Testis (tissue), 3 donors: ENCODE results near the gene LRPAP1. TPM values are rescaled to one million over a fixed set of nuclear protein-coding genes. Genes with fewer than 3 reads are reported as not detected.

Source experiments
- DNase-seq: peaks from one replicate; pipeline ENCODE4 v3.0.0-alpha.2; 2019
- H3K27ac ChIP-seq, 2 donors: fragments of 200-600 bp; sonication (generic); one replicate each; pipeline ENCODE4 v1.5.1; 2019
- H3K27me3 ChIP-seq: fragments of 200-600 bp; sonication (generic); one replicate; pipeline ENCODE4 v1.5.1; 2019
- H3K36me3 ChIP-seq: fragments of 200-600 bp; sonication (generic); one replicate; pipeline ENCODE4 v1.5.1; 2017; ENCODE audit warnings: low read depth; ENCODE audit errors: missing control alignments
- H3K4me1 ChIP-seq: fragments of 200-600 bp; sonication (generic); one replicate; pipeline ENCODE4 v1.5.1; 2019
- H3K4me3 ChIP-seq, 2 donors: fragments of 200-600 bp; sonication (generic); one replicate each; pipeline ENCODE4 v1.5.1; 2017 to 2019
- H3K9me3 ChIP-seq: fragments of 200-600 bp; sonication (generic); one replicate; pipeline ENCODE4 v1.5.1; 2017
- POLR2A ChIP-seq: fragments of 450-650 bp; IDR thresholded peaks from one replicate; pipeline ENCODE4 v1.6.1; 2017; ENCODE audit warnings: antibody characterized with exemption, mild to moderate bottlenecking, moderate library complexity
- WGBS, 2 donors: methylation state at CpG; one replicate each; pipeline ENCODE4 v1.1.5; 2018; 5-methylcytosine and 5-hydroxymethylcytosine counted together
- intact Hi-C: fragments of 100-400 bp; cut with DNase I; formaldehyde crosslinking; loops from one replicate; pipeline ENCODE4 v1.15.1; 2023; ENCODE audit warnings: low total_unique reads
- polyA plus RNA-seq: library from polyadenylated mRNA; stranded (reverse); fragments of 350-450 nt; fragmentation: Illumina TruSeq; extraction: RNeasy Lipid Tissue Mini Kit (QIAGEN cat#74804); gene quantifications from one replicate; pipeline ENCODE4 v1.2.3, GENCODE V29; 2014; ENCODE audit warnings: low read depth, low replicate concordance; ENCODE audit not compliant: insufficient read depth
- total RNA-seq, 2 donors: library from RNA; depleted of rRNA; stranded (reverse); fragments of >200 nt; gene quantifications; one replicate each; pipeline ENCODE4 v1.2.3, GENCODE V29; 2016
- TF ChIP-seq, protein P1 (sequence below), 3 experiments: fragments of 450-650 bp in 2 of 3; fragments of 200-600 bp in 1 of 3; sonication (generic) in 1 of 3; IDR thresholded peaks; one replicate each; pipeline ENCODE4 v1.5.1; 2016 to 2019; ENCODE audit warnings: antibody characterized with exemption in 3 of 3, mild to moderate bottlenecking in 2 of 3, moderate library complexity in 1 of 3

LRPAP1 gene
- total and polyA plus RNA-seq, 3 donors from 2014 or later = 179 to 337 (median 279) TPM

DNA sequence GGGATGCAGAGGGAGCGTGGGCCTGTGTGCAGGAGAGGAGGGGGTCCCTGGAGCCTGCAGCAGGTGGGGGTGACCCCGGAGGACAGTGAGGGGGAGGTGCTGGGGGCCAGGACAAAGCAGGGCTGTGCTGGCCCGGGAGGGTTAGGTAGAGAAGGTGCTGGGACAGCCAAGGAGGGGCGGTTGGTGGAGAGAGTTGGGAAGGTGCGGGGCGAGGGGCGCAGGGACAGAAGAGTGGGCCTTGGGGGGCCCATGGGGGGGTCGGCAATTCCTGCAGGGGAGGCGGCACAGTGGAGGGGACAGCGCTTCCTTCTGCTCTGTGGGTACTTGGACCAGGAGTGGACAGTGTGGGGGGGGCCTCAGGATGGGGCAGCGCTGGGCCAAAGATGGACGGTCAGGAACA lies 32.5 kb downstream of the LRPAP1 start:
- Histone ChIP-seq H3K4me3 (no peak overlapping the region), H3K27me3 (no peaks in the 10 kb centered on the region), H3K36me3 (no peaks in the 10 kb centered on the region), H3K9me3 (no peaks in the 10 kb centered on the region), H3K4me1 (peaks cover 15% of the 10 kb centered on the region), H3K27ac (no peak overlapping the region)
- intact Hi-C loops = no loop called here
- no peak for DNase-seq
- WGBS, 2 donors = 87 to 89% methylated on average over 12 of the region's 12 CpGs
- TF ChIP-seq POLR2A = no peak
- TF ChIP-seq, protein P1, sequence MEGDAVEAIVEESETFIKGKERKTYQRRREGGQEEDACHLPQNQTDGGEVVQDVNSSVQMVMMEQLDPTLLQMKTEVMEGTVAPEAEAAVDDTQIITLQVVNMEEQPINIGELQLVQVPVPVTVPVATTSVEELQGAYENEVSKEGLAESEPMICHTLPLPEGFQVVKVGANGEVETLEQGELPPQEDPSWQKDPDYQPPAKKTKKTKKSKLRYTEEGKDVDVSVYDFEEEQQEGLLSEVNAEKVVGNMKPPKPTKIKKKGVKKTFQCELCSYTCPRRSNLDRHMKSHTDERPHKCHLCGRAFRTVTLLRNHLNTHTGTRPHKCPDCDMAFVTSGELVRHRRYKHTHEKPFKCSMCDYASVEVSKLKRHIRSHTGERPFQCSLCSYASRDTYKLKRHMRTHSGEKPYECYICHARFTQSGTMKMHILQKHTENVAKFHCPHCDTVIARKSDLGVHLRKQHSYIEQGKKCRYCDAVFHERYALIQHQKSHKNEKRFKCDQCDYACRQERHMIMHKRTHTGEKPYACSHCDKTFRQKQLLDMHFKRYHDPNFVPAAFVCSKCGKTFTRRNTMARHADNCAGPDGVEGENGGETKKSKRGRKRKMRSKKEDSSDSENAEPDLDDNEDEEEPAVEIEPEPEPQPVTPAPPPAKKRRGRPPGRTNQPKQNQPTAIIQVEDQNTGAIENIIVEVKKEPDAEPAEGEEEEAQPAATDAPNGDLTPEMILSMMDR (IDR thresholded peaks at IDR 0.05) = no peak

DNA sequence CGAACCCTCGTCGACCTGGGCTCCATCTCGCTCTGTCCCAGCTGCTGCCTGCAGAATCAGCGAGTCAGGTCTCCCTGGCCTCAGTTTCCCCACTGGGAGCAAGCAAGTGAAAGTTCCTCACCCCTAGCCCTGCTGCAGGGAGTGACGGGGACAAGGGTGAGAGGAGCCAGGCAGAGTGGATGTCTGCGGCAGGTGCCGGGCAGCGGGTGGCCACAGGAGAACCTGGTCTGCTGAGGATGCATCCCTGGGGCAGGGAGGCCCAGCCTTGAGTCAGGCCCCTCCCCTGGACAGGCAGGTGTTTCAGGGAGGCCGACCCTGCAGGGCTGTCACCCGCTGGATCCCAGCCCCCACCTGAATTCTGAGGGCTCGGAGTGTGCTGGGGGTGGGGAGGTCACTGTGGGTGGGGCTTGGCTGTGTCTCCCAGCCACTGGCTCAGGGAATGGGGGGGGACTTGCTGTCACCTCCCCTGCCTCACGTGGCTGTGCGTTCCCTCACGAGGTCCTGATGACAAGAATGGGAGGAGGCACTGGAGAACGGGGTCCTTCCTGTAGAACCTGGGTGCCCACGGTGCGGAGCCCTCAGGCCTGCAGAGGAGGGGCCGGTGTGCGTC lies 33.2 kb downstream of the LRPAP1 start:
- peak; percentile 49 for DNase-seq
- intact Hi-C loops = no loop called here
- Histone ChIP-seq H3K4me3 (no peak overlapping the region), H3K27me3 (no peaks in the 10 kb centered on the region), H3K27ac (no peak overlapping the region), H3K4me1 (peaks cover 15% of the 10 kb centered on the region), H3K9me3 (no peaks in the 10 kb centered on the region), H3K36me3 (no peaks in the 10 kb centered on the region)
- 83 to 100% methylated on average over 3 to 20 of the region's 20 CpGs for WGBS, 2 donors
- TF ChIP-seq POLR2A = no peak
- TF ChIP-seq, protein P1 (IDR thresholded peaks at IDR 0.05) = no peak

DNA sequence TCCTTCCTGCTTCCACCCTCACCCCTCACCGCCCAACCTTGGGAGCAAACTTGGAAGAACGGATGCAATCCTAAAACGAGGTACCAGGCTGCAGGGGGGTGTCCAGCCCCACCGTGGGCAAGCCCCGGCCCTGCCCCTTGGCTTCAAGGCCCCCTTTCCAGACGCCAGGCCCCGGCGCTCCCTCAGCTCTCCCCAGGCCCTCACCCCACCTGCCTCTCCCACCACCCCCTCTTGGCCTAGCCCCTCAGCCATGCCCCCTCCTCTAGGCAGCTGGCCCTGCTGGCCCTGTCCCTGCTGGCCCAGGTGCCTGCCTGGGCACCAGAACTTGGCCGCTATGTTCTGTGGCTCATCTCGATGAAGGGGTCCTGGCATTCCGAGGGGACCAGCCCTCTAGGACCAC lies 33.8 kb downstream of the LRPAP1 start:
- peaks cover 15% of the 10 kb centered on the region for H3K4me1 ChIP-seq
- no peaks in the 10 kb centered on the region for H3K36me3 ChIP-seq
- H3K27ac ChIP-seq = no peak overlapping the region
- H3K4me3 ChIP-seq = no peak overlapping the region
- H3K9me3 ChIP-seq = no peaks in the 10 kb centered on the region
- DNase-seq = no peak
- TF ChIP-seq, protein P1 (IDR thresholded peaks at IDR 0.05) = no peak
- no peak for TF ChIP-seq POLR2A
- H3K27me3 ChIP-seq = no peaks in the 10 kb centered on the region
- intact Hi-C loops = no loop called here
- 63% methylated on average over 11 of the region's 11 CpGs; no CpG with 5 or more reads in 1 of the 2 donors for WGBS, 2 donors

DNA sequence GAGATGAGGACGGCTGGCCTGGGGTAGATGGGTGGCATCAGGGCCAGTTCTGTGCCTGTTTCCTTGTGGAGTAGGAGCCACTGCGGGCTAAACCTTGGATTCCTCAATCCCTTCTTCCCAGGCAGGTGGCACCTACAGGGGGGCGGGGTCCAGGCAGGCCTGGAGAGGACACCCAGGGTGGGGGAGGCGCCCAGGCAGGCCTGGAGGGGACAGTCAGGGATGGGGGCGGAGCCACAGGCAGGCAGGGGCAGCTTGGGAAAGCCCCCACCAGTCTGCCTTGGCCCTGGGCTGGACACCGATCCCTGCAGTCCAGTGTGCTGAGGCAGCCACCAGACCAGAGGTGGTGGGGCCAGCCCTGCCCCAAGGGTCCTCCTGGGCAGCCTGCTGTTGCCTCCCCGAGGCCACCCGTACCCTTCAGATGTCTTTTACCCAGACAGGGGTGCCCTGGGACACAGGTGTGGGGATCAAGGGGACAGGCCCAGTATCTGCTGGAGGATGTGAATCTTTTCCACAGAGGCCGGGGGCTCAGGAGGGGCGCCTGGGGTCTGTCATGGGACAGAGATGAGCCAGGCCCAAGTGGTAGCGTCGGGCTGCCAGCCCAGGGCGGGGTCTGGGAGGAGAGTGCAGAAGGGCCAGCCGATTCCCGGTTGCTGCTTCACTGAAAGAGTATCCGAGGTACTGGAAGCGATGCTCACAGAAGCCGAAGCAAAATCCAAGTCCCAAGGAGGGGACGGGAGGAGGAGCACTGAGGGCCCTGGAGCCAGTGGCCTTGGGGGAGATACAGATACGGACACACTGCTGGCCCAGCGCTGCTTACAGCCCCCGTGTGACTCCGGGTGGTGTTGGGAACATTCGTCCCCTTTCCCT lies 34.5 kb downstream of the LRPAP1 start:
- TF ChIP-seq, protein P1 (IDR thresholded peaks at IDR 0.05) = no peak
- no peak for TF ChIP-seq POLR2A
- 59 to 84% methylated on average over 16 to 24 of the region's 24 CpGs for WGBS, 2 donors
- Histone ChIP-seq H3K36me3 (no peaks in the 10 kb centered on the region), H3K4me1 (peaks cover 15% of the 10 kb centered on the region), H3K27ac (no peak overlapping the region), H3K9me3 (no peaks in the 10 kb centered on the region), H3K27me3 (no peaks in the 10 kb centered on the region), H3K4me3 (no peak overlapping the region)
- intact Hi-C loops = no loop called here
- peak; percentile 86 for DNase-seq
